ENCODE results near the gene HIRA.
A peak's percentile ranks its signal among the peaks of the same experiment; 100 is the strongest.
"Not testable (repeated sequence)": the region's sequence is repeated elsewhere in the genome, so short reads cannot be mapped to it uniquely, and the experiment has no call there.

HIRA gene

GRCh38 chr22:19306535-19306934 lies 125.0 kb downstream of the HIRA start:
- DNase-seq, result not testable (repeated sequence)

- no peak for DNase-seq
Measured at GRCh38 chr22:19304547-19304946, 127.0 kb downstream of the HIRA start.

GRCh38 chr22:19303785-19304184 lies 127.7 kb downstream of the HIRA start:
- no peak for DNase-seq

GRCh38 chr22:19295733-19296132 lies 135.8 kb downstream of the HIRA start:
- DNase-seq, result no peak

GRCh38 chr22:19292458-19293230 lies 138.9 kb downstream of the HIRA start:
- DNase-seq, result no peak

GRCh38 chr22:19291580-19292457 lies 139.7 kb downstream of the HIRA start, which contains the start of gene CLTCL1:
Gene CLTCL1 (minus strand): TSS chr22:19291719. CDS start chr22:19291641, 78 bp downstream.
- DNase-seq, result peak; percentile 71

- DNase-seq, result peak; percentile 6
Measured at GRCh38 chr22:19291218-19291579, 140.3 kb downstream of the HIRA start.

- DNase-seq, result peak; percentile 2
Measured at GRCh38 chr22:19290400-19291217, 140.9 kb downstream of the HIRA start.

GRCh38 chr22:19289475-19290161 lies 141.9 kb downstream of the HIRA start:
- no peak for DNase-seq

- DNase-seq, result no peak
Measured at GRCh38 chr22:19287889-19288288, 143.6 kb downstream of the HIRA start.

- no peak for DNase-seq
Measured at GRCh38 chr22:19287076-19287707, 144.3 kb downstream of the HIRA start.

GRCh38 chr22:19285831-19286230 lies 145.7 kb downstream of the HIRA start:
- DNase-seq, result no peak

Data from stimulated activated CD4-positive, alpha-beta T cell treated with anti-CD3 and anti-CD28 coated beads, Interleukin-1b, Interleukin-23, amount 100 ng/mL, for 48 hours (primary cell).